Effector memory CD8-positive, alpha-beta T cell (primary cell): ENCODE measurements around the gene GCK.

Source experiments
- ATAC-seq: fragments of 150-1000 bp; cut with Tn5 transposase; replicated peaks from 2 replicates; pipeline ENCODE4 v1.10.0; 2021; ENCODE audit warnings: mild to moderate bottlenecking, moderate library complexity
- DNase-seq, 3 experiments: peaks; one replicate each; pipeline ENCODE4 v3.0.0; 2021
- H3K27ac Mint-ChIP-seq, 2 donors: one replicate each; pipeline ENCODE4 v1.8.0; 2022; ENCODE audit warnings: mild to moderate bottlenecking in 2 of 2, mixed read lengths in 2 of 2, moderate library complexity in 2 of 2
- H3K27me3 Mint-ChIP-seq, 2 donors: one replicate each; pipeline ENCODE4 v1.8.0; 2022; ENCODE audit warnings: mixed read lengths in 2 of 2
- H3K36me3 Mint-ChIP-seq: one replicate; pipeline ENCODE4 v1.8.0; 2022; ENCODE audit warnings: mild to moderate bottlenecking, moderate library complexity, mixed read lengths; ENCODE audit not compliant: insufficient read depth
- H3K4me1 Mint-ChIP-seq, 2 donors: one replicate each; pipeline ENCODE4 v1.8.0; 2022; ENCODE audit warnings: low read depth in 2 of 2, mixed read lengths in 2 of 2
- H3K4me3 Mint-ChIP-seq, 2 donors: one replicate each; pipeline ENCODE4 v1.8.0; 2022; ENCODE audit warnings: mild to moderate bottlenecking in 2 of 2, mixed read lengths in 2 of 2, moderate library complexity in 2 of 2
- H3K9me3 Mint-ChIP-seq, 2 donors: one replicate each; pipeline ENCODE4 v1.8.0; 2022; ENCODE audit warnings: mixed read lengths in 2 of 2

GCK gene

GRCh38 chr7:44123190-44124003, 65.8 kb downstream of the GCK start, which contains the start of gene POLD2:
TSS of gene POLD2 (minus strand) at chr7:44123548. CDS start at chr7:44122053, 1,495 bp downstream.
- DNase-seq (peak; percentile 95 to 97 (median 97)), ATAC-seq (peak; percentile 98)
- Mint-ChIP-seq H3K9me3 (no peaks in the 10 kb centered on the region), H3K27ac (peak within 1 kb of the TSS; percentile 85 to 93), H3K27me3 (no peaks in the 10 kb centered on the region), H3K4me3 (peak within 1 kb of the TSS; percentile 87 to 97), H3K36me3 (peaks cover 15% of the 10 kb centered on the region), H3K4me1 (peaks cover 14 to 16% of the 10 kb centered on the region in 2 donors)

GRCh38 chr7:44122529-44122928, 66.7 kb downstream of the GCK start:
- Mint-ChIP-seq H3K4me3 (peak overlapping the region; percentile 87 to 97), H3K4me1 (peaks cover 16 to 19% of the 10 kb centered on the region in 2 donors), H3K9me3 (no peaks in the 10 kb centered on the region), H3K27me3 (no peaks in the 10 kb centered on the region), H3K36me3 (peaks cover 15% of the 10 kb centered on the region), H3K27ac (peak overlapping the region in 1 of 2 donors; percentile 93)
- no peak for DNase-seq
- ATAC-seq, result no peak

- no peaks in the 10 kb centered on the region for H3K27me3 Mint-ChIP-seq
- no peaks in the 10 kb centered on the region for H3K9me3 Mint-ChIP-seq
- DNase-seq (no peak), ATAC-seq (no peak)
- peaks cover 15% of the 10 kb centered on the region for H3K36me3 Mint-ChIP-seq
- H3K4me1 Mint-ChIP-seq, result peaks cover 16 to 19% of the 10 kb centered on the region in 2 donors
- H3K27ac Mint-ChIP-seq, result peak overlapping the region in 1 of 2 donors; percentile 93
- H3K4me3 Mint-ChIP-seq, result peak overlapping the region in 1 of 2 donors; percentile 87
These were observed 67.3 kb downstream of the GCK start for GRCh38 chr7:44121761-44122420.

- H3K27ac Mint-ChIP-seq, result peak overlapping the region in 1 of 2 donors; percentile 51
- H3K9me3 Mint-ChIP-seq, result no peaks in the 10 kb centered on the region
- no peaks in the 10 kb centered on the region for H3K27me3 Mint-ChIP-seq
- peaks cover 16 to 19% of the 10 kb centered on the region in 2 donors for H3K4me1 Mint-ChIP-seq
- no peak for ATAC-seq
- no peak for DNase-seq
- H3K36me3 Mint-ChIP-seq, result peaks cover 15% of the 10 kb centered on the region
- H3K4me3 Mint-ChIP-seq, result no peak overlapping the region
These were observed 68.8 kb downstream of the GCK start for GRCh38 chr7:44120395-44120794.

- DNase-seq, result no peak
- Mint-ChIP-seq H3K4me3 (no peak overlapping the region), H3K4me1 (peaks cover 16 to 19% of the 10 kb centered on the region in 2 donors), H3K36me3 (peaks cover 15% of the 10 kb centered on the region), H3K27me3 (no peaks in the 10 kb centered on the region), H3K9me3 (no peaks in the 10 kb centered on the region), H3K27ac (no peak overlapping the region)
- no peak for ATAC-seq
These were observed 69.3 kb downstream of the GCK start for GRCh38 chr7:44119829-44120380.

GRCh38 chr7:44117801-44118429, 71.3 kb downstream of the GCK start:
- DNase-seq, result no peak
- peaks cover 10% of the 10 kb centered on the region in 2 donors for H3K4me1 Mint-ChIP-seq
- H3K27ac Mint-ChIP-seq, result no peak overlapping the region
- no peak for ATAC-seq
- no peak overlapping the region for H3K4me3 Mint-ChIP-seq
- H3K9me3 Mint-ChIP-seq, result no peaks in the 10 kb centered on the region
- no peaks in the 10 kb centered on the region for H3K27me3 Mint-ChIP-seq
- H3K36me3 Mint-ChIP-seq, result no peaks in the 10 kb centered on the region

- no peak overlapping the region for H3K27ac Mint-ChIP-seq
- no peak overlapping the region for H3K4me3 Mint-ChIP-seq
- no peaks in the 10 kb centered on the region for H3K9me3 Mint-ChIP-seq
- no peaks in the 10 kb centered on the region for H3K27me3 Mint-ChIP-seq
- ATAC-seq, result no peak
- H3K4me1 Mint-ChIP-seq, result peaks cover 5% of the 10 kb centered on the region in 2 donors
- no peaks in the 10 kb centered on the region for H3K36me3 Mint-ChIP-seq
- DNase-seq, result no peak
These were observed 72.2 kb downstream of the GCK start for GRCh38 chr7:44116789-44117666.

GRCh38 chr7:44116087-44116788, 73.0 kb downstream of the GCK start:
- peaks cover 5% of the 10 kb centered on the region in 2 donors for H3K4me1 Mint-ChIP-seq
- DNase-seq, result no peak
- H3K9me3 Mint-ChIP-seq, result no peaks in the 10 kb centered on the region
- no peaks in the 10 kb centered on the region for H3K36me3 Mint-ChIP-seq
- H3K27me3 Mint-ChIP-seq, result no peaks in the 10 kb centered on the region
- no peak overlapping the region for H3K27ac Mint-ChIP-seq
- no peak for ATAC-seq
- H3K4me3 Mint-ChIP-seq, result no peak overlapping the region

GRCh38 chr7:44114586-44115310, 74.5 kb downstream of the GCK start:
- no peaks in the 10 kb centered on the region for H3K27me3 Mint-ChIP-seq
- H3K27ac Mint-ChIP-seq, result no peak overlapping the region
- peaks cover under 1 to 5% of the 10 kb centered on the region in 2 donors for H3K4me1 Mint-ChIP-seq
- H3K4me3 Mint-ChIP-seq, result no peak overlapping the region
- no peak for ATAC-seq
- no peaks in the 10 kb centered on the region for H3K9me3 Mint-ChIP-seq
- DNase-seq, result no peak
- no peaks in the 10 kb centered on the region for H3K36me3 Mint-ChIP-seq

GRCh38 chr7:44113764-44114354, 75.4 kb downstream of the GCK start:
- H3K4me3 Mint-ChIP-seq, result no peak overlapping the region
- ATAC-seq (no peak), DNase-seq (no peak)
- no peaks in the 10 kb centered on the region for H3K9me3 Mint-ChIP-seq
- H3K27ac Mint-ChIP-seq, result peak overlapping the region in 1 of 2 donors; percentile 11
- H3K4me1 Mint-ChIP-seq, result peaks cover 0 to 5% of the 10 kb centered on the region in 2 donors
- H3K27me3 Mint-ChIP-seq, result peaks cover 0 to 1% of the 10 kb centered on the region in 2 donors
- H3K36me3 Mint-ChIP-seq, result no peaks in the 10 kb centered on the region

GRCh38 chr7:44112997-44113763, 76.1 kb downstream of the GCK start:
- DNase-seq (no peak), ATAC-seq (no peak)
- H3K27me3 Mint-ChIP-seq, result peaks cover 0 to 8% of the 10 kb centered on the region in 2 donors
- H3K36me3 Mint-ChIP-seq, result no peaks in the 10 kb centered on the region
- H3K4me1 Mint-ChIP-seq, result peaks cover 0 to 4% of the 10 kb centered on the region in 2 donors
- no peak overlapping the region for H3K4me3 Mint-ChIP-seq
- H3K9me3 Mint-ChIP-seq, result no peaks in the 10 kb centered on the region
- no peak overlapping the region for H3K27ac Mint-ChIP-seq
